OCI-LY3 (cell line): ENCODE results near the gene ICOS.
A peak's percentile ranks its signal among the peaks of the same experiment; 100 is the strongest.

Experiments used
- H2AFZ ChIP-seq: fragments of 200-600, 300-600 bp; shearing (Covaris generic); 2 replicates; pipeline ENCODE4 v1.6.0; 2014; ENCODE audit warnings: antibody characterized with exemption, low read depth, low read length
- H3K27ac ChIP-seq: fragments of 200-600, 300-600 bp; sonication (generic); 2 replicates; pipeline ENCODE4 v1.5.1; 2014; ENCODE audit warnings: mild to moderate bottlenecking, low read length, moderate library complexity, mixed read lengths
- H3K27me3 ChIP-seq: fragments of 200-600, 300-600 bp; sonication (generic); 2 replicates; pipeline ENCODE4 v1.6.1; 2014; ENCODE audit warnings: low read depth, low read length, mixed read lengths
- H3K36me3 ChIP-seq: fragments of 200-600, 300-600 bp; sonication (generic); replicated peaks from 2 replicates; pipeline ENCODE3; 2014; ENCODE audit warnings: low read depth, low read length, mixed read lengths
- H3K4me1 ChIP-seq: fragments of 300-600, 200-600 bp; sonication (generic); 2 replicates; pipeline ENCODE4 v1.6.1; 2014; ENCODE audit warnings: low read length, mixed read lengths
- H3K4me2 ChIP-seq: fragments of 200-600, 300-600 bp; sonication (generic); 2 replicates; pipeline ENCODE4 v1.6.1; 2014; ENCODE audit warnings: low read length, mixed read lengths
- H3K4me3 ChIP-seq: fragments of 300-600, 200-600 bp; sonication (generic); 2 replicates; pipeline ENCODE4 v1.5.1; 2014; ENCODE audit warnings: antibody characterized with exemption, mild to moderate bottlenecking, low read length, moderate library complexity
- H3K79me2 ChIP-seq: fragments of 300-600, 200-600 bp; shearing (Covaris generic); 2 replicates; pipeline ENCODE4 v1.6.1; 2014; ENCODE audit warnings: mild to moderate bottlenecking, low read length, mixed read lengths
- H3K9ac ChIP-seq: fragments of 300-600, 200-600 bp; shearing (Covaris generic); 2 replicates; pipeline ENCODE4 v1.6.0; 2014; ENCODE audit warnings: mild to moderate bottlenecking, low read length, moderate library complexity
- H3K9me3 ChIP-seq: fragments of 200-600, 300-600 bp; shearing (Covaris generic); 2 replicates; pipeline ENCODE4 v1.6.1; 2014; ENCODE audit warnings: low read length, mixed read lengths; ENCODE audit not compliant: insufficient read depth
- H4K20me1 ChIP-seq: fragments of 200-600, 300-600 bp; sonication (generic); 2 replicates; pipeline ENCODE4 v1.6.1; 2016; ENCODE audit warnings: low read length, mixed read lengths; ENCODE audit not compliant: insufficient read depth
- EZH2phosphoT487 ChIP-seq: fragments of 200-600 bp; shearing (Covaris generic); IDR thresholded peaks from 2 replicates; pipeline ENCODE4 v1.6.1; 2018; ENCODE audit warnings: antibody characterized with exemption, mixed run types, low read depth
- TF ChIP-seq, protein P1 (sequence below): fragments of 200-600, 300-600 bp; sonication (generic); IDR thresholded peaks from 2 replicates; pipeline ENCODE4 v1.5.1; 2014; ENCODE audit warnings: antibody characterized with exemption, low read length, low read depth

Gene ICOS

DNA sequence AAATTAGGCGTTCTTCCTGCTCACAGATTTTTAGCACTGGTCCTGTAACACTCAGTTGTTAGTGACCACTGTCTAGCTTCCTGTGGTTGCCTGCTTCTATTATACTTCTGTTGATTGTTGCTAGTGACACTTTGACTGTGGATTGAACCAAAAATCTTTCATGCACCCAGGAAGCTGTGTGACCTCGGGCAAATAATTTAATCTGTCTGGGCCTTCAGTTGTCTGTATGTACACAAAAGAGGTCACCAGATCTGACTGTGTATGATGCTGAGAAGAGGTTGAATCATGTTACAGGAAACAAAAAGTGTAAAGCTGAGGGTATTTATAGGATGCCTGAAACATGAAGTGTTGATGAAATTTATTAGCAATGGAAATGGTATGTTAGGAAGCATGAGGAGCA, 12.7 kb downstream of the ICOS start:
- Histone ChIP-seq H3K36me3 (no peaks in the 10 kb centered on the region), H3K4me1 (peaks cover 44% of the 10 kb centered on the region), H3K9me3 (0 out of 2 replicates have a peak, but pooled peaks cover 5% of the 10 kb centered on the region), H3K79me2 (no peaks in the 10 kb centered on the region), H2AFZ (no peak overlapping the region), H3K27ac (peak overlapping the region; percentile 27; the same call in 1 of the 2 replicates), H3K9ac (no peak overlapping the region), H4K20me1 (no peaks in the 10 kb centered on the region), H3K4me2 (peak overlapping the region; percentile 13; the same call in 1 of the 2 replicates), H3K4me3 (no peak overlapping the region), H3K27me3 (no peaks in the 10 kb centered on the region)
- TF ChIP-seq, protein P1, sequence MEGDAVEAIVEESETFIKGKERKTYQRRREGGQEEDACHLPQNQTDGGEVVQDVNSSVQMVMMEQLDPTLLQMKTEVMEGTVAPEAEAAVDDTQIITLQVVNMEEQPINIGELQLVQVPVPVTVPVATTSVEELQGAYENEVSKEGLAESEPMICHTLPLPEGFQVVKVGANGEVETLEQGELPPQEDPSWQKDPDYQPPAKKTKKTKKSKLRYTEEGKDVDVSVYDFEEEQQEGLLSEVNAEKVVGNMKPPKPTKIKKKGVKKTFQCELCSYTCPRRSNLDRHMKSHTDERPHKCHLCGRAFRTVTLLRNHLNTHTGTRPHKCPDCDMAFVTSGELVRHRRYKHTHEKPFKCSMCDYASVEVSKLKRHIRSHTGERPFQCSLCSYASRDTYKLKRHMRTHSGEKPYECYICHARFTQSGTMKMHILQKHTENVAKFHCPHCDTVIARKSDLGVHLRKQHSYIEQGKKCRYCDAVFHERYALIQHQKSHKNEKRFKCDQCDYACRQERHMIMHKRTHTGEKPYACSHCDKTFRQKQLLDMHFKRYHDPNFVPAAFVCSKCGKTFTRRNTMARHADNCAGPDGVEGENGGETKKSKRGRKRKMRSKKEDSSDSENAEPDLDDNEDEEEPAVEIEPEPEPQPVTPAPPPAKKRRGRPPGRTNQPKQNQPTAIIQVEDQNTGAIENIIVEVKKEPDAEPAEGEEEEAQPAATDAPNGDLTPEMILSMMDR = no peak
- no peak for TF ChIP-seq EZH2phosphoT487

DNA sequence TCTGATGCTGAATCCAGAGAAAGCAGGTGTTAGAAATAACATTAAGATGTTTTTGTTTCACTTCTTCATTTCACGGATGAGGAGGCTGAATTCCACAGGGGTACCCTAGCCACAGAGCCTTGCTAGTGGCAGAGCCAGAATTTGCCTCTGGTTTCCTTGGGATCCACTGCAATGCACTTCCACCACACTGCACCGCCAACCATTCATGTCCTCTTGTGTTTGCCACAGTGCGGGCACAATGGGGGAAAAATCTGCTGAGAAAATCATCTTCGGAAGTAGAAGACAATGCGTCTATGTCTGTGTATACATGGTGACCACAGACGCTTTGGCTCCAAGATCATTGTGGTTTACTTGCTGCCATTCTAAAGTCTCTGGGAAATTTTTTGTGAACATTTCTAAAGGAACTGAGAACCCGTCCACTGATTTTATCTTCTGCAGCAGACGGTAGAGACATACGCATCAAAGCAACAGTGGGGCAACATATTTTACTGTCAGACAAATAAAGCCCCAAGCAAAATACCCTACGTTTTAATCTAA, 14.9 kb downstream of the ICOS start:
- H3K4me3 ChIP-seq = peak overlapping the region; percentile 67
- H3K4me1 ChIP-seq = peaks cover 44% of the 10 kb centered on the region
- TF ChIP-seq, protein P1 = no peak
- TF ChIP-seq EZH2phosphoT487 = no peak
- H3K9me3 ChIP-seq = 0 out of 2 replicates have a peak, but pooled peaks cover 9% of the 10 kb centered on the region
- no peaks in the 10 kb centered on the region for H4K20me1 ChIP-seq
- H3K4me2 ChIP-seq = peak overlapping the region; percentile 82
- no peaks in the 10 kb centered on the region for H3K79me2 ChIP-seq
- no peaks in the 10 kb centered on the region for H3K27me3 ChIP-seq
- H3K36me3 ChIP-seq = no peaks in the 10 kb centered on the region
- peak overlapping the region; percentile 40; the same call in 1 of the 2 replicates for H3K9ac ChIP-seq
- H3K27ac ChIP-seq = peak overlapping the region; percentile 50
- H2AFZ ChIP-seq = peak overlapping the region; percentile 70

DNA sequence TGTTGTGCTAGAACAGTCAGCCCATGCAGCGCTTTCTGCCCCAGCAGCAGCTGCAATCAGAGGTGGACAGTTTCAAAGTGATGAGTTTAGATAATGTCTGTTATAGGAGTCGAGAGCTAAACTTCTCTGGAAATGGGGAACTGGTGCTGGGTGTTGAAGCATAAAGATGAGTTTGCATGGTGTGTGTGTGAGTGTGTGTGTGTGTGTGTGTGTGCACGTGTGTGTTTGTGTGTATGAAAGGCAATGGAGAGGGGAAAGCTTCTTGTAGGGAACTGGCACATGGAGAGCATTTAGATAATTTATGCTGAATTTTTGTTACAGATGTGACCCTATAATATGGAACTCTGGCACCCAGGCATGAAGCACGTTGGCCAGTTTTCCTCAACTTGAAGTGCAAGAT, 22.7 kb downstream of the ICOS start:
- Histone ChIP-seq H3K9me3 (0 out of 2 replicates have a peak, but pooled peaks cover 3% of the 10 kb centered on the region), H3K36me3 (no peaks in the 10 kb centered on the region), H2AFZ (peak overlapping the region; percentile 17; the same call in 1 of the 2 replicates), H3K27ac (0 out of 2 replicates have a peak overlapping the region, but pooled peaks have one; percentile 11), H4K20me1 (no peaks in the 10 kb centered on the region), H3K4me3 (no peak overlapping the region), H3K9ac (no peak overlapping the region), H3K27me3 (no peaks in the 10 kb centered on the region), H3K4me1 (peaks cover 20% of the 10 kb centered on the region), H3K79me2 (no peaks in the 10 kb centered on the region), H3K4me2 (peak overlapping the region; percentile 54)
- TF ChIP-seq EZH2phosphoT487 = no peak

DNA sequence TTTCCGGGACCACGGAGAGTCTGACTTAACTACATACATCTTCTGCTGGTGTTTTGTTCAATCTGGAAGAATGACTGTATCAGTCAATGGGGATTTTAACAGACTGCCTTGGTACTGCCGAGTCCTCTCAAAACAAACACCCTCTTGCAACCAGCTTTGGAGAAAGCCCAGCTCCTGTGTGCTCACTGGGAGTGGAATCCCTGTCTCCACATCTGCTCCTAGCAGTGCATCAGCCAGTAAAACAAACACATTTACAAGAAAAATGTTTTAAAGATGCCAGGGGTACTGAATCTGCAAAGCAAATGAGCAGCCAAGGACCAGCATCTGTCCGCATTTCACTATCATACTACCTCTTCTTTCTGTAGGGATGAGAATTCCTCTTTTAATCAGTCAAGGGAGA, 23.1 kb downstream of the ICOS start:
- H3K27ac ChIP-seq = no peak overlapping the region
- 0 out of 2 replicates have a peak, but pooled peaks cover 3% of the 10 kb centered on the region for H3K9me3 ChIP-seq
- peak overlapping the region; percentile 54; the same call in 1 of the 2 replicates for H3K4me2 ChIP-seq
- no peak overlapping the region for H2AFZ ChIP-seq
- no peaks in the 10 kb centered on the region for H3K79me2 ChIP-seq
- TF ChIP-seq EZH2phosphoT487 = no peak
- TF ChIP-seq, protein P1 = no peak
- H4K20me1 ChIP-seq = no peaks in the 10 kb centered on the region
- H3K9ac ChIP-seq = no peak overlapping the region
- peaks cover 20% of the 10 kb centered on the region for H3K4me1 ChIP-seq
- H3K27me3 ChIP-seq = no peaks in the 10 kb centered on the region
- no peak overlapping the region for H3K4me3 ChIP-seq
- no peaks in the 10 kb centered on the region for H3K36me3 ChIP-seq
